ENCODE data around the gene FAM170B.

GRCh38 chr10:49158915-49159314, 25.1 kb upstream of the FAM170B start:
- TF ChIP-seq POLR2A (IDR thresholded peaks at IDR 0.05; ENCODE audit: low read depth, low read length) (no peak), CTCF (IDR thresholded peaks at IDR 0.05; ENCODE audit: extremely low read depth in 1 of 2, insufficient read depth in 1 of 2, low read depth in 1 of 2, low read length in 2 of 2) (no peak), JUN (IDR thresholded peaks at IDR 0.05; ENCODE audit: borderline replicate concordance, insufficient read depth, insufficient read length, low read depth) (no peak), GATA2 (IDR thresholded peaks at IDR 0.05; ENCODE audit: insufficient read depth, insufficient read length, low read depth, low read length) (no peak), POLR2AphosphoS5 (IDR thresholded peaks at IDR 0.05; ENCODE audit: insufficient read depth, low read depth, low read length) (no peak), MAX (IDR thresholded peaks at IDR 0.05; ENCODE audit: insufficient read depth, insufficient read length) (no peak), EZH2 (IDR thresholded peaks at IDR 0.05; ENCODE audit: borderline replicate concordance, low read depth, low read length, severe bottlenecking) (no peak), MYC (IDR thresholded peaks at IDR 0.05; ENCODE audit: low read depth, low read length) (no peak)

Data from endothelial cell of umbilical vein (primary cell).